ENCODE data around the gene C11orf52.
A peak's percentile ranks its signal among the peaks of the same experiment; 100 is the strongest.

C11orf52 gene

GRCh38 chr11:111911563-111912401 is 6.9 kb upstream of the C11orf52 start, which contains the start of gene CRYAB:
Gene CRYAB, minus strand, starts transcription at chr11:111911770. Its CDS starts 46 bp downstream, at chr11:111911724.
- Histone ChIP-seq H3K4me3 (ENCODE audit: low read depth, low read length) (no peak within 1 kb of the TSS), H3K9me3 (ENCODE audit: control insufficient read depth, insufficient read depth, low read depth, low read length) (no peaks in the 10 kb centered on the region), H3K27ac (ENCODE audit: extremely low read depth, low read depth, low read length) (no peak within 1 kb of the TSS), H3K4me1 (ENCODE audit: control insufficient read depth, insufficient read depth, low read length) (no peaks in the 10 kb centered on the region), H3K36me3 (ENCODE audit: control insufficient read depth in 2 of 2, insufficient read depth in 1 of 2, low read length in 2 of 2) (no peaks in the 10 kb centered on the region)
- CTCF ChIA-PET = interaction anchor here (0.8 kb wide), 1 partner anchor 71 kb away, joined by 3 read pairs; no protein-coding TSS in a partner anchor
- TF ChIP-seq ZSCAN4 (tag by site-specific recombination; IDR thresholded peaks at IDR 0.05) = no peak
- peak; percentile 66 for TF ChIP-seq SCRT2 (tag by site-specific recombination; IDR thresholded peaks at IDR 0.05)
- POLR2A ChIA-PET = interaction anchor here (0.5 to 1.1 kb wide), 2 partner anchors 15 to 153 kb away, joined by 4 to 7 read pairs; no protein-coding TSS in a partner anchor

DNA sequence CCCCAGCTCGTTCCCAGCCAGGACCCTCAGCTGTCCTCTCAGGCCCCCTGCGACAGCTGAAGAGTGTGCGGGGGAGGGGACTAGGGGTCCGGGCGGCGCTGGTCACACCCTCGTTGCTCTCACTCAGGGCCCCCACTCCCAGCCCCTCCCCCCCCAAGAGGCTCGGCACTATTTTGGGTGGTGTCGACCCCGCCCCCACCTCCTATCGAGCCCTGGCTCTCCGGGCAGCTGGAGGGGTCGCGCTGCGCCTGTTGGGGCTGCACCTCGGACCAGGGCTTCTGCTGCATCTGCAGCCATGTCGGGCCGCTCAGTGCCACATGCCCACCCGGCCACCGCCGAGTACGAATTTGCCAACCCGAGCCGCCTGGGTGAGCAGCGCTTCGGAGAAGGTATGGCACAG is 6.2 kb upstream of the C11orf52 start, which contains the start of gene HSPB2:
Gene HSPB2 (plus strand): TSS at position 200 of the 400 bp plus-strand sequence. CDS start 96 bp downstream, at position 296.
- CTCF ChIA-PET = no interaction called here
- no peak for TF ChIP-seq MZF1 (tag by site-specific recombination; IDR thresholded peaks at IDR 0.05; ENCODE audit: borderline replicate concordance)
- no peak for TF ChIP-seq ZNF10 (tag by site-specific recombination; IDR thresholded peaks at IDR 0.05)
- POLR2A ChIA-PET = no interaction called here
- no peak within 1 kb of the TSS for H3K4me3 ChIP-seq (ENCODE audit: low read depth, low read length)
- no peak within 1 kb of the TSS for H3K27ac ChIP-seq (ENCODE audit: extremely low read depth, low read depth, low read length)
- no peaks in the 10 kb centered on the region for H3K36me3 ChIP-seq (ENCODE audit: control insufficient read depth in 2 of 2, insufficient read depth in 1 of 2, low read length in 2 of 2)
- H3K9me3 ChIP-seq (ENCODE audit: control insufficient read depth, insufficient read depth, low read depth, low read length) = no peaks in the 10 kb centered on the region
- H3K4me1 ChIP-seq (ENCODE audit: control insufficient read depth, insufficient read depth, low read length) = no peaks in the 10 kb centered on the region

- TF ChIP-seq ZNF704 (tag by site-specific recombination; IDR thresholded peaks at IDR 0.05) (no peak), ZNF549 (tag by site-specific recombination; IDR thresholded peaks at IDR 0.05) (no peak), PRDM10 (tag by site-specific recombination; IDR thresholded peaks at IDR 0.05) (no peak)
- TF ChIP-seq, protein P1, sequence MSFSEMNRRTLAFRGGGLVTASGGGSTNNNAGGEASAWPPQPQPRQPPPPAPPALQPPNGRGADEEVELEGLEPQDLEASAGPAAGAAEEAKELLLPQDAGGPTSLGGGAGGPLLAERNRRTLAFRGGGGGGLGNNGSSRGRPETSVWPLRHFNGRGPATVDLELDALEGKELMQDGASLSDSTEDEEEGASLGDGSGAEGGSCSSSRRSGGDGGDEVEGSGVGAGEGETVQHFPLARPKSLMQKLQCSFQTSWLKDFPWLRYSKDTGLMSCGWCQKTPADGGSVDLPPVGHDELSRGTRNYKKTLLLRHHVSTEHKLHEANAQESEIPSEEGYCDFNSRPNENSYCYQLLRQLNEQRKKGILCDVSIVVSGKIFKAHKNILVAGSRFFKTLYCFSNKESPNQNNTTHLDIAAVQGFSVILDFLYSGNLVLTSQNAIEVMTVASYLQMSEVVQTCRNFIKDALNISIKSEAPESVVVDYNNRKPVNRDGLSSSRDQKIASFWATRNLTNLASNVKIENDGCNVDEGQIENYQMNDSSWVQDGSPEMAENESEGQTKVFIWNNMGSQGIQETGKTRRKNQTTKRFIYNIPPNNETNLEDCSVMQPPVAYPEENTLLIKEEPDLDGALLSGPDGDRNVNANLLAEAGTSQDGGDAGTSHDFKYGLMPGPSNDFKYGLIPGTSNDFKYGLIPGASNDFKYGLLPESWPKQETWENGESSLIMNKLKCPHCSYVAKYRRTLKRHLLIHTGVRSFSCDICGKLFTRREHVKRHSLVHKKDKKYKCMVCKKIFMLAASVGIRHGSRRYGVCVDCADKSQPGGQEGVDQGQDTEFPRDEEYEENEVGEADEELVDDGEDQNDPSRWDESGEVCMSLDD (tag by site-specific recombination; IDR thresholded peaks at IDR 0.05) = no peak
- no peaks in the 10 kb centered on the region for H3K9me3 ChIP-seq (ENCODE audit: control insufficient read depth, insufficient read depth, low read depth, low read length)
- CTCF ChIA-PET = interaction anchor here (0.5 to 0.6 kb wide), 2 partner anchors 110 to 292 kb away, joined by 3 to 4 read pairs; no protein-coding TSS in a partner anchor
- POLR2A ChIA-PET = interaction anchor here (1.1 kb wide), 1 partner anchor 14 kb away, joined by 3 read pairs; no protein-coding TSS in a partner anchor
- H3K36me3 ChIP-seq (ENCODE audit: control insufficient read depth in 2 of 2, insufficient read depth in 1 of 2, low read length in 2 of 2) = no peaks in the 10 kb centered on the region
- H3K4me3 ChIP-seq (ENCODE audit: low read depth, low read length) = no peak overlapping the region
- no peaks in the 10 kb centered on the region for H3K4me1 ChIP-seq (ENCODE audit: control insufficient read depth, insufficient read depth, low read length)
- no peak overlapping the region for H3K27ac ChIP-seq (ENCODE audit: extremely low read depth, low read depth, low read length)
Observed at GRCh38 chr11:111913031-111913861, 5.5 kb upstream of the C11orf52 start.

All from HEK293 (cell line).